Thyroid gland (tissue), 4 donors: Measurements from ENCODE around the gene MORC1.

ENCODE experiments used
- POLR2A ChIP-seq, 2 donors: fragments of 450-650 bp; IDR thresholded peaks; one replicate each; pipeline ENCODE4 v1.6.1; 2017; ENCODE audit warnings: antibody characterized with exemption in 2 of 2, mild to moderate bottlenecking in 2 of 2, moderate library complexity in 1 of 2
- TF ChIP-seq, protein P1 (sequence below), 6 experiments: fragments of 200-600 bp in 3 of 6; fragments of 450-650 bp in 3 of 6; sonication (generic) in 3 of 6; IDR thresholded peaks; one replicate each; pipeline ENCODE4 v1.5.1; 2016 to 2019; ENCODE audit warnings: antibody characterized with exemption in 6 of 6, mild to moderate bottlenecking in 2 of 6, inconsistent platforms in 1 of 6, moderate library complexity in 1 of 6

DNA sequence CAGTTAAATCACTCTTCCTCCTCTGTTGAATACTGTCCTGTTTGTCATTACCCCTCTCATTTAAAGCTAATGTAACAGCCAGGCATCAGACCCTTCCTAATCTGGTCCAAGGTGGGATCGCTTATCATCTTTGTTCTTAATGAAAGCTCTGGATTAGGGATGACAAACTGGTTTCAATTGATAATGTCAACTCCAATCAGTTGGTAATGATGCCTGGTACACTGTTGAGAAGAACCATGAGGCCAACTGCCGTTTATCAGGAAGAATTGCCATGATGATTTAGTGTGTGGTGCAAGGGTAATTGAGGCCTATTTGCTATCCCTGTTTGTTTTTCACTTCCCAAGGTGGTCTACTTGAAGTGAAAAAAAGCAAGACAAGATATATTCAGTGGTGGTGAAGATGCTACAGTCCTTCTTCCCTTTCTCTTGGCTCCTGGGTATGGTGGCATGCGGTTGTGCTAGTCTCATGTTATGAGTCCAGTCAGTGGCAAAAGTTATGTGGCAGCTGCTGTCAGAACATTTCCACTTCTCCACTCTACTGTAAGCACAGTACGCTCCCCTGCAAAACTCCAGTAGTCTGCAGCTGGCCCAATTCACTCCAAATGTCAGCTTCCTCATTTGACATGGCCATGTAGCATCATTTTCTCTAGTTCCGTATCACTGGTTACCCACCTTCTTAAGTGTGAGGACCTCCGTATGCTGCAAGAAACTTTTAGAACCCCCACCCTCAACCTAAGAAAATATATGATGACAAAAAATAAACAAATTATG lies 72.5 kb downstream of the MORC1 start:
- TF ChIP-seq, protein P1, sequence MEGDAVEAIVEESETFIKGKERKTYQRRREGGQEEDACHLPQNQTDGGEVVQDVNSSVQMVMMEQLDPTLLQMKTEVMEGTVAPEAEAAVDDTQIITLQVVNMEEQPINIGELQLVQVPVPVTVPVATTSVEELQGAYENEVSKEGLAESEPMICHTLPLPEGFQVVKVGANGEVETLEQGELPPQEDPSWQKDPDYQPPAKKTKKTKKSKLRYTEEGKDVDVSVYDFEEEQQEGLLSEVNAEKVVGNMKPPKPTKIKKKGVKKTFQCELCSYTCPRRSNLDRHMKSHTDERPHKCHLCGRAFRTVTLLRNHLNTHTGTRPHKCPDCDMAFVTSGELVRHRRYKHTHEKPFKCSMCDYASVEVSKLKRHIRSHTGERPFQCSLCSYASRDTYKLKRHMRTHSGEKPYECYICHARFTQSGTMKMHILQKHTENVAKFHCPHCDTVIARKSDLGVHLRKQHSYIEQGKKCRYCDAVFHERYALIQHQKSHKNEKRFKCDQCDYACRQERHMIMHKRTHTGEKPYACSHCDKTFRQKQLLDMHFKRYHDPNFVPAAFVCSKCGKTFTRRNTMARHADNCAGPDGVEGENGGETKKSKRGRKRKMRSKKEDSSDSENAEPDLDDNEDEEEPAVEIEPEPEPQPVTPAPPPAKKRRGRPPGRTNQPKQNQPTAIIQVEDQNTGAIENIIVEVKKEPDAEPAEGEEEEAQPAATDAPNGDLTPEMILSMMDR (IDR thresholded peaks at IDR 0.05): no peak
- no peak for TF ChIP-seq POLR2A (IDR thresholded peaks at IDR 0.05)
